GM19023 (cell line): ENCODE data around the gene KCNK13.
"Not testable (repeated sequence)": the region's sequence is repeated elsewhere in the genome, so short reads cannot be mapped to it uniquely, and the experiment has no call there.

Experiments used
- ATAC-seq: cut with Tn5 transposase; IDR thresholded peaks from one replicate; pipeline ENCODE4 v1.9.1; 2021; ENCODE audit warnings: mild to moderate bottlenecking, moderate library complexity; ENCODE audit not compliant: unreplicated experiment

KCNK13 gene

GRCh38 chr14:90191154-90191553 lies 129.4 kb downstream of the KCNK13 start:
- ATAC-seq: no peak

GRCh38 chr14:90191585-90191984 lies 129.8 kb downstream of the KCNK13 start:
- no peak for ATAC-seq

- no peak for ATAC-seq
These were observed 132.1 kb downstream of the KCNK13 start for GRCh38 chr14:90193925-90194324.

GRCh38 chr14:90194706-90195105 lies 132.9 kb downstream of the KCNK13 start:
- no peak for ATAC-seq

- no peak for ATAC-seq
These were observed 136.8 kb downstream of the KCNK13 start for GRCh38 chr14:90198541-90199060.

- not testable (repeated sequence) for ATAC-seq
These were observed 138.8 kb downstream of the KCNK13 start for GRCh38 chr14:90200546-90200945.

- no peak for ATAC-seq
These were observed 139.6 kb downstream of the KCNK13 start for GRCh38 chr14:90201344-90201743.

GRCh38 chr14:90204516-90204915 lies 142.7 kb downstream of the KCNK13 start:
- no peak for ATAC-seq

- no peak for ATAC-seq
These were observed 151.4 kb downstream of the KCNK13 start for GRCh38 chr14:90213099-90213748.

- no peak for ATAC-seq
These were observed 166.7 kb downstream of the KCNK13 start for GRCh38 chr14:90228478-90228877.

- not testable (repeated sequence) for ATAC-seq
These were observed 168.1 kb downstream of the KCNK13 start for GRCh38 chr14:90229942-90230341.
